Fibroblast of lung (primary cell): ENCODE measurements around the gene ERICH4.

Source experiments
- CTCF ChIP-seq, 2 donors: IDR thresholded peaks in 1 of 2; conservative IDR thresholded peaks in 1 of 2; 1 replicate in 1 of 2; 2 replicates in 1 of 2; pipeline ENCODE4 v1.5.1; 2011 to 2012; ENCODE audit warnings: low read length in 2 of 2, control low read depth in 1 of 2, inconsistent platforms in 1 of 2, low read depth in 1 of 2, mild to moderate bottlenecking in 1 of 2
- EZH2 ChIP-seq: IDR thresholded peaks from 2 replicates; pipeline ENCODE4 v1.5.1; 2012; ENCODE audit warnings: low read length, control low read depth, mild to moderate bottlenecking; ENCODE audit errors: missing control alignments

GRCh38 chr19:41414461-41414860, 28.5 kb upstream of the ERICH4 start:
- no peak for TF ChIP-seq CTCF (conservative IDR thresholded peaks at IDR 0.05 in 1 of 2, IDR thresholded peaks at IDR 0.05 in 1 of 2; ENCODE audit: low read depth in 1 of 2, low read length in 2 of 2)
- TF ChIP-seq EZH2, result no peak
